ENCODE results near the gene CALD1.

Gene CALD1

GRCh38 chr7:134737566-134738345 is 41.7 kb upstream of the CALD1 start:
- no peak for TF ChIP-seq CTCF (IDR thresholded peaks at IDR 0.05; ENCODE audit: low read length, missing control alignments)
- DNase-seq (ENCODE audit: low read depth): peak; percentile 85
- H3K4me3 ChIP-seq (replicated peaks; ENCODE audit: low read depth, low read length): no peak overlapping the region

GRCh38 chr7:134739362-134739761 is 40.1 kb upstream of the CALD1 start:
- DNase-seq (ENCODE audit: low read depth): no peak
- H3K4me3 ChIP-seq (replicated peaks; ENCODE audit: low read depth, low read length): no peak overlapping the region
- no peak for TF ChIP-seq CTCF (IDR thresholded peaks at IDR 0.05; ENCODE audit: low read length, missing control alignments)

GRCh38 chr7:134740376-134740775 is 39.1 kb upstream of the CALD1 start:
- DNase-seq (ENCODE audit: low read depth): no peak
- no peak overlapping the region for H3K4me3 ChIP-seq (replicated peaks; ENCODE audit: low read depth, low read length)
- TF ChIP-seq CTCF (IDR thresholded peaks at IDR 0.05; ENCODE audit: low read length, missing control alignments): no peak

GRCh38 chr7:134741907-134742635 is 37.4 kb upstream of the CALD1 start:
- TF ChIP-seq CTCF (IDR thresholded peaks at IDR 0.05; ENCODE audit: low read length, missing control alignments): no peak
- H3K4me3 ChIP-seq (replicated peaks; ENCODE audit: low read depth, low read length): no peak overlapping the region
- peak; percentile 83 for DNase-seq (ENCODE audit: low read depth)

GRCh38 chr7:134742688-134743350 is 36.6 kb upstream of the CALD1 start:
- H3K4me3 ChIP-seq (replicated peaks; ENCODE audit: low read depth, low read length): no peak overlapping the region
- no peak for TF ChIP-seq CTCF (IDR thresholded peaks at IDR 0.05; ENCODE audit: low read length, missing control alignments)
- peak; percentile 74 for DNase-seq (ENCODE audit: low read depth)

GRCh38 chr7:134744569-134744968 is 34.9 kb upstream of the CALD1 start:
- TF ChIP-seq CTCF (IDR thresholded peaks at IDR 0.05; ENCODE audit: low read length, missing control alignments): no peak
- no peak overlapping the region for H3K4me3 ChIP-seq (replicated peaks; ENCODE audit: low read depth, low read length)
- no peak for DNase-seq (ENCODE audit: low read depth)
